GM19239 (cell line): ENCODE measurements around the gene ALPK3.

Experiments used
- DNase-seq: peaks from one replicate; pipeline ENCODE4 v3.0.0; 2011; ENCODE audit warnings: low spot score; ENCODE audit not compliant: insufficient read length
- FAIRE-seq: peaks from 2 replicates; lab custom pipeline; 2011; peaks lifted over from hg19 to GRCh38; lab: Jason Lieb, UNC

ALPK3 gene

DNA sequence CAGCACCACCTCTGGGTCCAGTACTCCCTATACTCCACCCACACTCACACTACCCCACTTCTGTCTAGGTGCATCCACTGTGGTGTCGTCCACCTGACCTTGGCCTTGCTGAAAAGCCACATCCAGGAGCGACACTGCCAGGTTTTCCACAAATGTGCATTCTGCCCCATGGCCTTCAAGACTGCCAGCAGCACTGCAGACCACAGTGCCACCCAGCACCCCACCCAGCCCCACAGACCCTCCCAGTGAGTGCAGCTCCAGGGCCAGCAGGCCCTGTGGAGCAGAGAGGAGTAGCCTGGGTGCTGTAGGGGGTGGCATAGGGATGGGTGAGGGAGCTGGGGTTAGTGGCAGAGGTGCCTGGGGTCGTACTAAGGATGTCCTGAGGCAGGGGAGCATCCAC lies 19.4 kb upstream of the ALPK3 start:
- no peak for FAIRE-seq

DNA sequence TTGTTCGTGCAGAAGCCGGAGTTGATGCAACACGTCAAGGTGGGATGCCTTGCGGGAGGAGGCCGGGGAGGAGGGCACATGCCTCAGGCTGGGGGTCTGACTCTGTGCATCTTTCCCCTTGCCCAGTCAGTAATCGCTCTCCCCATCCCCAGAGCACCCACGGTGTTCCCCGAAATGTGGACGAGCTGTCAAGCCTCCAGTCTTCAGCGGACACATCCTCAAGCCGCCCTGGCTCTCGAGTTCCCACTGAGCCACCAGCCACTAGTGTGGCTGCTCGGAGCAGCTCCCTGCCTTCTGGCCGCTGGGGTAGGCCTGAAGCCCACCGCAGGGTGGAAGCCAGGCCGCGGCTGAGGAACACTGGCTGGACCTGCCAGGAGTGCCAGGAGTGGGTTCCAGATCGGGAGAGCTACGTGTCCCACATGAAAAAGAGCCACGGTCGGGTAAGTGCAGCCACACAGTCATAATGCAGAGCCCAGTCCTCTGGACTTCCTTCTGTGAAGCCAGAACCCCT lies 18.7 kb upstream of the ALPK3 start:
- DNase-seq (no peak), FAIRE-seq (no peak)

More for the DNA sequence above, 19.4 kb upstream of the ALPK3 start:
- no peak for DNase-seq

DNA sequence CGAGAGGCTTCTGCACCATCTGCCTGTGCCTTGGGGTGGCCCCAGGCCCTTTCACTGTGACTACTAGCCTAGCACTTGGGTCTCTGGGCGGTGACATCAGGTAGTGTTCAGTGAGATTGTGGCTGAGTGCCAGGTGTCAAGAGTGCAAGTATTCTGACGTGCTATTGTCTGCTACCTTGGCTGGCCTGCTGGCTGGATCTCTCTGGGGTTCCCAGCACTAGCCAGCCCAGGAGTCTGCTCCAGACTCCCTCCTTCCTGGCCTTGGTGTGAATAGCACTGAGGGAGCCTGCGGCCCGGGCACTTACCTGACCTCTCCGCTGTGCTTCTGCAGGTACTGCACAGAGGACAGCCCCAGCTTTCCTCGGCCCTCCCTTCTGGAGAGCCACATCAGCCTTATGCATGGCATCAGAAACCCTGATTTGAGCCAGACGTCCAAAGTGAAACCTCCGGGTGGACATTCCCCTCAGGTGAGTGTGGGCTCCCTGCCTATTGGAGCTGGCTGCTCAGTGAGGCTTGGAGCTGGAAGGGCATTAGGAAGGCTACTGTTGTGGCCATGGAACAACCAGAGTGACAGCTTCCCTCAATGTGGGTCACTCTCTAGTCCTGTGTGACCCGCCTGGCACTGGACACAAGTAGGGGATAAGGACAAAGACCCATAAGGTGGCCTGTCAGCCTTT lies 17.5 kb upstream of the ALPK3 start:
- DNase-seq (no peak), FAIRE-seq (no peak)

DNA sequence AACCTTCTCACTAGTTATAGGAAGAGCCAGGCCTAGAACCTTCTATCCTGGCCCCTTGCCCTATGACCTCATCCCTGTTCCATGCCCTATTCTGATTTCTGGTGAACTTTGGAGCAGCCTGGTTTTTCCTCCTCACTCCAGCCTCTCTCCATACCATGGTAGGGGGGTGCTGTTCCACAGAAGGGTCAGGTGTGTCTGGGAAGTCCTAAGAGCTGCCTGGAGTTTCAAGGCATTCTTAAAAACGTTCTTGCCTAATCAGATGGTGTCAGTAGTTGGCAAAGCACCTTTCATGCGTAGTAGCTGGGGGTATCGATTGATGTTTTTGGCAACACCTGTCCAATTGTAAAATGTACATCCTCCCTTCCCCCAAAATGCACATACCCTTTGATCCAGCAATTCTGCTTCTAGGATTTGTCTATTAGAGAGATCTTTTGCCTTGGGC lies 16.8 kb upstream of the ALPK3 start:
- FAIRE-seq = no peak
- DNase-seq = no peak

DNA sequence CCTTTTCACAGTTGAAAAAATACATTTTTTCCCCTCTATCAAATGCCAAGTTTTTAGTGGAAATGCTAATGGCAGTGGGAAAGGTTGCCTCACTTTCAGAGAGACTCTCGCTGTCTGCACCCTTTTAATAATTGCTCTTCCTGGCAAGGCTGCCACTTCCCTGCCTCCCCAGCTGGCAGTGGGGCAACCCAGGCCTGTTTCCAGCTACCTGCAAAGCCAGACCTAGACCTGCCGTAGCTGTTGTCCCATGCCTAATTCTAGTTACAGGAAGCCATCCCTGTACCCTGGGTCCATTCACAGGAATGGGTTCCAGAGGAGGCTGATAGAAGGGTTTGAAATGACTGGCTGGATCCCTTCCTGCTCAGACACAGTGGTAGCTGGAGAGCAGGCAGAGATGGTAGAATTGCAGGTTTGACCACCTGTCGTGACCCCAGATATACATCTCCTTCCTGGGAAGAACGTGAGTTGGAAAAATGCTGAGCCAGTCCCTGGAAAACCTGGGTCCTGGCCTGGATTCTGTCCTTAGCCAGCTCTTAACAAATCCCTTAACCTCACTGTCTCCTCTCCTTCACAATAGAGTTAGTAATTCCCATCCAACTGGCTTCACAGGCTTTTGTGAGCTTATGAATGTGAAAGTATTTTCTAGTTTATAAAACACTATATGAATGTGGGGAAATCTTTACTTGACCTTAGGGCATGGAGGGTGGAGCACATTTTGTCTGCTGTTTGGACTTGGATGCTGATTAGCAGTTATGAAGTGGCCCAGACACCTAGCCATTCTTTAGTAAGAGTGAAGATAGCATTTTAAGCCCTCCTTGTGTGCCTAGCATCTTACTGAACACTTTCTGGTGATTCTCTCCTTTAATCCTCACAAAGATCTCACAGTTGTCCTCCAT lies 12.9 kb upstream of the ALPK3 start:
- FAIRE-seq = no peak
- no peak for DNase-seq

DNA sequence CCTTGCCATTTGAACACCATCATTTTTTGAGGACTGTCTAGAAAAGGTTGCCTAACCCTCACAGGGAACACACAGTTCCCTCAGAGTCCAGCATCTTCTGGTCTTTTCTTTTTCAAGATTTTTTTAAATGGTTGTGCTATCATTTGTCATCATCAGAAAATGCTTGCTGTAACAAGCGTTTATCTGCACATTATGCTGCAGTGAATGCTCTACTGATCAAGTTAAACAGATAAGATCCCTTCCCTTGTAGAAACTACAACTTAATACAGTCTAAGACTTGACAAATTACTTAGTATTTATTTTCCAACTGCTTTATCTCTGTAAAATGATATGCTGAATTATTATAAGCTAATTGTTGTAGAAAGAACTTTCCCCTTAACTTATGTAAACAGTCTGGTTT lies 11.9 kb upstream of the ALPK3 start:
- no peak for FAIRE-seq
- no peak for DNase-seq

DNA sequence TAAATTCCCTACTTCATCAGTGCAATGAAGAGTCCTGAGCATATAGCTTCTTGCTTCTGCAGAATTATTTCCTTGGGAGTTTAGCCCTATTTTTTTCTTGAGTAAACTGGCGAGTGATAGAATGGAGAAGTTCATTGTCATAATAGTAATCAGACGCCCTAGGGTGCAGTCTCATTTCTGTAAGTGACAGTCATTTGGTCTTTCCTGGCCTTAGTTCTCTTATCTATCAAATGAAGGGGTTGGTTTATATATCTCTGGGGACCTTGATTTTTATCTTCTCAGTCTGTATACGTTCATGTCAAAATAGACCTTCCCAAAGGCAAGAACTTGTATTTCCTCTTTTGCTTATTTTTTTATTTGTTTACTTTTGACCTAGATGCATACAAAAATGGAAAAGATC lies 9.9 kb upstream of the ALPK3 start:
- DNase-seq = no peak
- FAIRE-seq = no peak

DNA sequence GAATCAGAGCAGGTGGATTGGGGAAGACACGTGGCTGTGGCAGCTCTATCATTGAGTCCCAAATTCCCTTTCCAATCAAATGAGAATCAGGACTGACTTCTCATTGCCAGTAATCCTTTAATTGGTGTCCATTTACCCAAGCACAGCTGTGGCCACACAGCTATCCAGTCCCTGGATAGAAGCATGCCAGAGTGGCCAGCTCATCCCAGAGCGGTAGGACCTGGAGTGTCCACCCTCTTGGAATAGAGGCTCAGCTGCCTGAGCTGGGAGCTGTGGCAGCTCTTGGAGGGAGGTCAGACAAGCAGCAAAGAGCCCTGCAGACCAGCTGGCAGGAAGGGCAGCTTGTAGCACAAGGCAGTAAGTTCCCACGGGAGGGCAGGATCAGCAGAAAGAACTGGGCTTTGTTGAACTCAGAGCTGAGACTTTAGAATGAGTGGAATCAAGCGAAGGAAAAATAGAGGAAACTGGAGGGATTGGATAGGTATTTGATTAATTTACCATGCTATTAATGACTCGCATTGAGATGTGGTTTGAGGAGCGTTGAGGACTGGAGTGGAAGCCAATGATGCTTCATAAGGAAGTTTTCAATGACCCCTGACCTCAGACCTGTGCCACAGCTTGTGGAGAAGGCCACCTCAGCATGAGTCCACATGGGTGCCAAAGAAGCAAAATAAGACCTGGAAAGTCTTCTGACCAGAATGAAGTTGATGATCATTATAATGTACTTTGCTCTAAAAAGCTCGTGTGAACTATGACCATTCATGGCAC lies 6.9 kb upstream of the ALPK3 start:
- DNase-seq (no peak), FAIRE-seq (no peak)

DNA sequence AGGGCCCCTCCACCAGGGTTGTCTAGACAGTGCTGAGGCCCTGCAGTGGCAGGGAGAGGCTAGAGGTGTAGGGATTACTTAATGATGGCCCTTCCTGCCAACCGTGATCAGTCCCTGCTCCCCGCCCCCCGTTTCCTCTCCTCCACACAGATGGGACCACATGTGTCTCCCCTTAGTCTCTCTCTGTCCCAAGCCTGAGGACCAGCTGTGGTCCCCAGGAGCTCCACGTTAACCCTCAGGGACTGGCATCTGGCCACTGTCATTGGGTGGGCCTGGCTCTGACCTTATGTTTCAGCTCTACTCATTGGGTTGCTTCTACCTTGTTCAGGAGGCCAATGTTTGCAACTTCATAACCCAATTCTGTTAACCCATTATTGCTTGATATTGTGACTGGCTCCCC lies 6.0 kb upstream of the ALPK3 start:
- DNase-seq (no peak), FAIRE-seq (no peak)

DNA sequence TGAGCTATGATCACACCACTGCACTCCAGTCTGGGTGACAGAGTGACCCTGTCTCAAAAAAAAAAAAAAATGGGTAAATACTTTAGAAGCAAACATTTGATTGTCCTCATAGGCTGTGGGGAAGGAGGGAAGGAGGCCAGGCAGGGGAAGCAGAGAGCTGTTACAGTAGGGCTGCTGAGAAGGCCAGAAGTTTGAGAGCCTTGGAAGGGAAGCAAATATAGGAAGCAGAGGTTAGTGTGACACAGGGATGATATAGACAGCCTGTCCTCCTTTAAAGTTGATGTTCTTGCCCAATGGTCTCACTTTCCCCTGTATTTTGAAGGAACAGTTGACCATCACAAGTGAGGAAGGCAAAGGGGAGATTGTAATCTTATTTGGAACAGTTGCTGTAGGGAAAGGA lies 5.3 kb upstream of the ALPK3 start:
- FAIRE-seq (no peak), DNase-seq (no peak)

DNA sequence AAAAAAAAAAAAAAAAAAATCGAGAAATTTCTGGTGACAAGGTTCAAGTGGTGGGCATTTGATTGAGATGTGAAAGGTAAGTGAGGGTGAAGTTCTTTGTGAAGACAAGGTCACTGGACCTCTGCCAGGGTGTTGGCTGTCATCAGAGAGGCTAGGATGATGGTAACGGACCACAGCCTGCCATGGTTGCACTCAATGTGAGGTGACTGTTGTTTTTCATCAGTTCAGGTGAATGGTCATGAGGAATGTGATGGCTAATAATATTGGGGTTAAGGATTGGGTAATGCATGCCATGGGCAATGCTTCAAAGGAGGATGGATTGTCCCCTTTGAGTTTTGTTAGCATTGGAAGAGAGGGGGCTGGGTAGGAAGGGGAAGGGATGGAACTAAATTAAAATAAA lies 4.3 kb upstream of the ALPK3 start:
- FAIRE-seq (no peak), DNase-seq (no peak)

DNA sequence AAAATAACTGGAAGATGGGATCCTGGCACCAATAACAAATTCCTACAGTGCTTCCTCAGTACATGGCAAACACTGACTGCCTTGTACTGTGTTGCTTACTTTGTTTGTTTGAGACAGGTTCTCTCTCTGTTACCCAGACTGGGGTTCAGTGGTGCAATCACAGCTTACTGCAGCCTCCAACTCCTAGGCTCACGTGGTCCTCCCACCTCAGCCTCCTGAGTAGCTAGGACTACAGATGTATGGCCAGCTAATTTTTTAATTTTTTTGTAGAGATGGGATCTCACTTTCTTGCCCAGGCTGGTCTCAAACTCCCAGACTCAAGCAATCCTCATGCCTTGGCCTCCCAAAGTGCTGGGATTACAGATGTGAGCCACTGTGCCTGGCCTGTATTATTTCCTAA lies 3.7 kb upstream of the ALPK3 start:
- DNase-seq (no peak), FAIRE-seq (no peak)

DNA sequence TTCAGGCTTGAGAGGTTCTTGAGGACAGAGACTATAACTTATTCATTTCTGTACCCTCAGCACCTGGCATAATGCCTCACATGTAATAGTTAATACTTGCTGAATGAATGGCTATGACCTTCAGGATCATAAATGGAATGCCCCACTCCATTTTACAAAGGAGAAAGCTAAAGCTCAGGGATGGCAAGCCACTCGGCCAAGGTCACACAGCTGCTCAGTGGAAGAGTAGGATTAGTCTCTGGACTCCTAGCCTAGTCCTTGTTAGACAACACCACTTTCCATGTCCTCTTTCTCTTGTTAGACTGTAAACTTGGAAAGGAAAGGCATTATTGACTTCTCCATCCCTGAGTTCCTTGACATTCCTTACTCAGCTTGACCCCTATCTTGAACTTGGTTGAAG lies 3.2 kb upstream of the ALPK3 start:
- no peak for DNase-seq
- FAIRE-seq = no peak

DNA sequence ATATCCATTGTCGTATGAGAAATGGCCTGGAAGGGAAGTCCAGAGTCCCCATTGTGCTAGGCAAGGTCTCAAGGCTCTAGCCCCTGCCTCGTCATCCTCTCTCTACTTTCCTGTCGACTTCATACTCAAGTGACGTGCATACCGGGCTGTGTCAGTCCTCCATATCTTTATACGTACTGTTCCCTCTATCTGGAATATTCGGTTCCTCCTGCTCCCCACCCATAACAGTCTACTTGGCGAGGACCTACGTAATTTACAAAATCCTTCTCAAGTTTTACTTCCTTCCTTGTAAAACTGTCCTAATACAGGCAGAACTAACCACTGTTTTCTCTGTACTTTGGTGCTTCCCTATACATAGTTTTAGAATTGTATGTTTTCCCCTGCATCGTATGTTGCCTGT lies 2.2 kb upstream of the ALPK3 start:
- no peak for DNase-seq

DNA sequence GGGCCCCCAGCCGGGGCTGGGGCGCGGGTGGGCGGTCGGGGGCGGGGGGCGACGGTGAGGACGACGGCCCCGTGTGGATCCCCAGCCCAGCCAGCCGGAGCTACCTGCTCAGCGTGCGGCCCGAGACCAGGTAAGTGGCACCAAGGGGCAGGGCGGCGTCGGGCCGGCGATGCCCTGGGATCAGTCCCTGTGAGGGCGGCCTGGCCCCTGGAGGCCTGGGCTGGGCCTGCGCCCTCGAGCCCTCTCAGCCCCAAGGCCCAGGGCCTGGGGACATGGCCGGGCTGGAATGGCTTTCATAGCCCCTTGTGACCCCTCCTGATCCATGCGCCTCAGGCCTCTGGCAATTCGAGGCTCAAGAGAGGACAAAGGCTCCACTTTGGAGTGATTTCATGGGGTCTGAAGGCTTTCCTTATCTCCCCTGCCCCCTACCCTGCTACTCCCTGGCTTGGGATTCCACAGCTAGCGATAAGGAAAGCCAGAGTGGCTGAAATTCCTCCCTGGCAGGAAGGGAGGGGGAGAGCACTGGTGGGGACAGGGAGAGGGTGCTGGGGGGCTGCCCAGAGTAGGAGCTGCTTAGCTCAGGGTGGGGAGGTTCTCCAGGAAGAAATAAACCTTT lies 418 bp downstream of the ALPK3 start:
- FAIRE-seq (no peak), DNase-seq (no peak)

More for the DNA sequence above, 2.2 kb upstream of the ALPK3 start:
- no peak for FAIRE-seq

DNA sequence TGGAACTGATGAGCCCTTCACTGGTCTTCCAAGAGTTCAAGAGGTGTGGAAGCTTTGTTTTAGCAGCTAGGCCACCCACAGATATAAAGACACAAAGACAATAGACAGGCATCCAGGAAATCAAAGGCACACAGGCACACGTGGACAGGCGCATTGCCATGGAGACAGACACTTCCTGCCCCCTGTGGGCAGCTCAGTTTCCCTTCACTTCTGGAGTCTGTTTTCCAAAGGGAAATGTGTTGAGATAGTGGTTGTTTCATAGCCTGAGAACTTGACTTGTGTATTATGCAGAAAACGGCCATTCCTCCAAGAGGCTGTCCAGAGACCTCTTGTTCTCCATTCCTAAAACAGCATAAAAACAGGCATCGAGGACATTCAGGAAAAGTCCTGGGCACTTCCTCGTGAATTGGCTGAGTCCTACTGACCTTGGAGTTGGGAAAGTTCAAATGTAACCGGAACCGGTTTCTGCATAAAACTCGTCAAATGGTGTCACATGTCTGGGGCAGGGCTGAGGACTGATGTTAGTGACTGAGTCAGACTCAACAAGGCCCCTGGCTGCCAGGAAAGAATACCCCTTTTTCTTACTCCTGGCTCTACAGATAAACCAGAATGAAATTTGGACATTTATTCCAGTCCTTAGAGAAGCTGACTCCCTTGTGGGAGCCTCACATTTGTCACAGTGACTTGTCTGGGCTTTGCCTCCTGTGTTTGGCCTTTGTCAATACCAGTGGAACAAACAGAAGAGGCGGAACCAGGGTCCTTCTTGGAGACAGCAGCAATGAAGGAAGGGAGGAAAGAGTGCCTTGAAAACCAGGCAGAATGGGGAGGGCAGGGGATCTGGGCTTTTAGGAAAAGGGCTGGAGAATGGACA lies 1.3 kb downstream of the ALPK3 start:
- FAIRE-seq (no peak), DNase-seq (no peak)

DNA sequence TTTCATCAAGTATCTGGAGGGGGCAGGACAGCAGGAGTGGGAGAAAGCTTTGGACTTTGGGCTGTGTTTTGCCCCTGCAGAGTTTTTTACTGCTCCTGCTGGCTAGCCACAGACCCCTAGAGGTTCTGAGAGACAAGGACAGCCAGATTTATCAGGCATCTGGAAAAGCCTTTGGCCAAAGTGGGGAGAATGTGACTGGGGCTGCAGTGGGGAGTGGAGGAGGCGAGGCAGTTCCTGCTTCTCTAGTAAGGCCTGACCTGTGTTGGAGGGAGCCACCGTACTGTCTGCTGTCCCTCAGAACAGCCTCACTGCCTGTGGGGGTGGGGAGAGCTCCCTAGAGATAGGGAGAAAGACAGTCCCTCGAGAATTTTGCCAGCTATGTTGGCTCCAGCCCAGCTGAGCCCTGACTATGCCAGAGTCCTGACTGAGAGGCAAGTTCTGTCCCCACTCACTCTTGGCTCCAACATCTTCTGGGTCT lies 2.2 kb downstream of the ALPK3 start:
- FAIRE-seq = no peak

DNA sequence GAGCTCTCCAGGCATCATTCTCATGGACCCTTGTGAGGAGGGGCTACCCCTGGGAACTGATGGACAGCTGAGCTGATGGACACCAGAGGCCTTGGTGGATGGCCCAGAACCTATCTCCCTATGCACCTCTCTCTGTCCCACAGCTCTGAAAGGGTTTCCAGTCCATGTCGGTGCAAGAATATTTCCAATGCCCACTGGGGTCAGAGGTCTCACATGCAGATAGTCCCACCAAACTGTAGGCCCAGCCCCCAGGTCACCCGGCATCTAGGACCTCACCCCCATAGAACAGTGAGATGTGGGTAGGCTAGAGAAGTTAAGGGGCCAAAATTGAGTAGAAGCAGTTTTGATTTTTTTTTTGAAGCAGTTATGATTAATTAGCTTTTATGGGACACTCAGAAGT lies 2.6 kb downstream of the ALPK3 start:
- DNase-seq (no peak), FAIRE-seq (no peak)

More for the DNA sequence above, 2.2 kb downstream of the ALPK3 start:
- no peak for DNase-seq

DNA sequence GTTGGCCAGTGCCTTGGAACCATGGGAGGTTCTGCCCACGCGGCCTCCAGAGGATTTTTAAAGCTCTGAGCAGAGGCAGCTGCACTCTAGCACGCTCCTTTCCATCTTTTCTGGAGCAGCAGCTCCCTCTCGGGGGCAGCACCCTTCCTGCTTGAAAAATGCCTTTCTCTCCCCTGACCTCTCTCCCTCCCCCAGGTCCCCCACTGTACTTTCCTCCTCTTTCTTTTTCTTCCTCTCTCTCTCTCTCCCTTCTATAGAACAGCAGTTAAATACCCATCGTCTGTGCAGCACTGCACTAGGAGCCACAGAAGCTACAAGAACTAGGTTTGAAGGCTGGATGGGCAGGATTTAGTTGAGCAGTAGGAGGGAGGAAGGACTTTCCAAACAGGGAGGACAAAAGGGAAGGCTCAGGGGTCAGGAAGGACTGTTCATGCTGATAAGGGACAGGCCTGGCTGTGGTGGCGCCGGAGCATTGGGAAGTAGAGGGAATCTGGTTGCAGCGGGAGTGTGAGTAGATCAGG lies 4.4 kb downstream of the ALPK3 start:
- DNase-seq (no peak), FAIRE-seq (no peak)
